GM18867 (cell line): ENCODE data around the gene LGALS3.

Source experiments
- ATAC-seq: cut with Tn5 transposase; IDR thresholded peaks from one replicate; pipeline ENCODE4 v1.9.1; 2021; ENCODE audit warnings: mild to moderate bottlenecking, moderate library complexity; ENCODE audit not compliant: unreplicated experiment

LGALS3 gene

DNA sequence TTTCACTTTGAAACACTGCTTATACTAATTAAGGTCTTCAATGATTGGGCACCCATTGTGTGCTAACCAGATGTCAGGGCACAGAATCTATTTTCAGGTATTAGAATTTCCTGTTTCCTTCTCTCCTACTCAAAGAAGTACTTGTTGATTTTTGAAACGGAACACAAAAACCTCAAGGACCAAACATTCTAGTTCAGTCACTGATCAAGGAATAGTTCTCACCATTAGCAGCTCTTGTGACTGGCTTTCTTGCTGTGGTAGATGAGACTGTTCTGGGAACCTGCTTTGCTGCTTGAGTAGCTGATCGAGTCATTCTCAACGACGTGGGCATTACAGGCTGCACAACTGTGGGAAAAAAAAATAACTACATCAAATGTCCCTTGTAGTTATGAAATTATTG is 51.4 kb downstream of the LGALS3 start:
- ATAC-seq = peak; percentile 70

- no peak for ATAC-seq
These were observed 59.7 kb downstream of the LGALS3 start for GRCh38 chr14:55188686-55189295.

DNA sequence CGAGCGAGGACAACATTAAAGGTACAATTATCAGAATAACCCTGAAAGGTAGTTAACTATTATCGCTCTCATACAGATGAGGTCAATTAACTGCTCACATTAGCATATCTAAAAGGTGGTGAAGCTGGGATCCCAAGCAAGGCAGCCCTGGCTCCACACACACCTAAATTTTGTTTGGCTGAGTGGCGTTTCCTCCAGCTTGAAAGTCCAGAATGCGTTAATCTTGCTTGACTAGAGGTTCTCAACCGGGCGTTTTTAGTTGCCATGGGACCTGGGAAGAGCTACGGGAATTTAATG is 61.8 kb downstream of the LGALS3 start:
- ATAC-seq = no peak

GRCh38 chr14:55191203-55192053 is 62.4 kb downstream of the LGALS3 start, which contains the start of gene DLGAP5:
DLGAP5 (minus strand) TSS chr14:55191585; CDS start chr14:55189179, 2,406 bp downstream.
- peak; percentile 96 for ATAC-seq

DNA sequence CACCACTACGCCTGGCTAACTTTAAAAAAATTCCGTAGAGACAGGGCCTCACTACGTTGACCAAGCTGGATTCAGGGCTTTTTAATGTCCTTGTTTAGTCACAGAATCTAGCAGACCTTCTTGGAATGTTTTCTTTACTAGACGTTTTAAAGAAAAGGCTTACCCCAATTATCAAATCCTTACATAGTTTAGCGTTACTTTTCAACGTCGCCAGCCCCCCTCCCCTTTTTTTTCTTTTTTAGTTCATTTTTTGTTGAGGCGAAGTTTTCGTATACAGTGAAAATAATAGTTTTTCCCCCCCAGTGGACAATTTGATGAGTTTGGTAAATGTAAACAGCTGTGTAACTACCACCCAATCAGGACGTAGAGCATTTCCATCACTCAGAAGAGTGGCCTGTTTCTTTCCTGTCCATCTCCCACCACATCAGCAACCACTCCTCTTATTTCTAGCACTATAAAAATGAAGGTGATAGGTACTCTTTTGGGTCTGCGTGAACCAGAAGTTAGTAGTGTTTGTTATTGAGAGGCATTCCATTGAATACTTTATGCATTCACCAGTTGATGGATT is 63.1 kb downstream of the LGALS3 start:
- no peak for ATAC-seq

- no peak for ATAC-seq
These were observed 65.8 kb downstream of the LGALS3 start for GRCh38 chr14:55194656-55195355.
